ENCODE measurements around the gene KCND1.

KCND1 gene

DNA sequence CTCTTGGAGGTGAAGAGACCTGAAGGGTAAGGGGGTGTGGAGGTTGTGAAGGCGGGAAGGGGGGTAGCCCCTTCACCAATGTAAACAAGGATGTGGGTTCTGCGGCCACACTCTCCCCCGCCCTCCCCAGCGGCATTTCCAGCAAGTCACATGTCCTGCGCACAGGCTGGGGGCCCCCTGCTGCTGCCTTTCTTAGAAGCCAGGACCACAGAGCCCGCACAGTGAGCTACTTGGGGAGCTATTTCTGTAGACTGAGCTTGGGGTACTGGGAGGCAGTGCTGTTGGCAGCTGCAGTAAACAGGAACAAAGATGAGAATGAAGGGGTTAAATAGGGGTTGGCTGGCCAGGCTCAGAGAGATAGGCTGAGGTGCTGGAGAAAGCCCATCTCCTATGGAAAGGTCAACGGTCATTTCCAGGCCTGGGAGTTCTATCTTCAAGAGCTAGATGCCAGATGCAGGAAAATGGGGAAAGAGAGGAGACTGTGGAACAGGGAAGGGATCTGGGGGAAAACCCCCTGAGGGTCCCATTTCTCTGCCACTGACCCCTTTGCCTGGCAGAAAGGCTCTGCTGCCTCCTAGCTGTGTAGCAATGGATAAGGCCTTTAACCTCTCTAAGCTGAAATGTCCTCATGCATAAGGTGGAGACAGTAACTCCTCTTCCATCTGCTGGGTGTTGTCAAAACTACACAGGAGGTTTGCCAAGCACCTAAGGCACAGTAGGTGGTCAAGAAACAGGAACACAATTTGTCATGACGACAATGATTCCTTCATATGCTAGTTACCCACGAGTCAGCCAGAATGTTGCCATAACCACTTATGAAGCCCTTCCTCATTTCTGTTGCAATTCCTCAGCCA lies 34.4 kb downstream of the KCND1 start:
- peak; percentile 81 for DNase-seq

- peak; percentile 43 for DNase-seq
Observed at GRCh38 chrX:48936429-48937053, 35.1 kb downstream of the KCND1 start.

DNA sequence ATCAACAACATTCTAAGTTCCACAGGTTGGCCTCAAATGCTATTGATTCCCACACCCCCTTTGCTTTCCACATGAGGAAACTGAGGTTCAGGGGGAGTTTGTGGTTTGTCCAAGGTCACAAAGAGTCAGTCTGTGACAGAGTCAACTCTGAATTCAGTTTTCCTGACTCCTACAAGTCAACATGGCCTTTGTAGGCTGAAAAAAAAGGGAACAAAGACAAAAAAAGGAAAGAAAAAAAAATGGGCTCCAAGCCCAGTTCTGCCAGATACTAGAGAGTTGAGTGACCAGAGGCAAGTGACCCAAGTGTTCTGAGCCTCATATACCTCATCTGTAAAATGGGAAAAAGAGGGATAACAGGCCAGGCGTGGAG lies 36.4 kb downstream of the KCND1 start:
- DNase-seq: peak; percentile 41

- peak; percentile 50 for DNase-seq
Observed at GRCh38 chrX:48934581-48935300, 36.9 kb downstream of the KCND1 start.

DNA sequence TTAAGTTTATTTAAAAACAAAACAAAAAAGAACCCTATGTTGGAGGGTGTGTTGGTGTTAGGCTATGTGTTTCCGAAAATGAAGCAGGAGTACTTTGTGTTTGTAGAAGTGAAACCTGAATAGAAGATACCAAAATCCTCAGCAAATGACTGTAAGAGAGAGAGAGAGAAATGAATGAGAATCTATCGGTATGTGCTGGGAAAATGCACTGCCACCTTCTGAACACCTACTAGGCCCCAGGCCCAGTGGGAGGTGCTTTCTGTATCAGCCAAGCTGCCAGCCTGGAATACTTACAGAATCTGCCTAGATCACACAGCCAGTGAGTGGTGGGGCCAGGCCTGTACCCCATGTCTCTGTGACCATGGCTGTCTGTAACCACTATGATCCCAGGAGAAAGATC lies 37.9 kb downstream of the KCND1 start:
- no peak for DNase-seq

DNA sequence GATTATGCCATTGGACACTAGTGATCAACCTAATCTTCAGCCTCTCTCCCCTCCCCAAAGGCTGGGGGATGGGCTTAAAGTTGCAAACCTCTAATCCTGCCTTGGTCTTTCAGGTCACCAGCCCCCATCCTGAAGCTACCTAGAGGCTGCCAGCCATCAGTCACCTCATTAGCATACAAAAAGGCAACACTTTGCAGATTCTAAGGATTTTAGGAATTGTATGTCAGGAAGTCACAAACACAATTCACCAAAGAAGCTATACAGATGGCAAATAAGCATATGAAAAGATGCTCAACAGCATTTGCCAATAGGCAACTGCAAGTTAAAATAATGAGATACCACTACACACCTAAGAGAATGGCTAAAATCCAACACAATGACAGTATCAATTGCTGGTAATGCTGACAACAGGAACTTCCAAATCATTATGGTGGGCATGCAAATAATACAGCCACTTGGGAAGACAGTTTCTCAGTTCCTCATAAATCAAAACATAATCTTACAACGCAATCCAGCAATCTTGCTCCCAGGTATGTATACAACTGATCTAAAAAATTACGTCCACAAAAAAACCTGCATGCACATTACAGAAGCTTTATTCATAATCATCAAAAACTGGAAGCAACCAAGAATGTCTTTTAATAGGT lies 43.8 kb downstream of the KCND1 start:
- no peak for DNase-seq

- no peak for DNase-seq
Observed at GRCh38 chrX:48927123-48927522, 44.5 kb downstream of the KCND1 start.

DNA sequence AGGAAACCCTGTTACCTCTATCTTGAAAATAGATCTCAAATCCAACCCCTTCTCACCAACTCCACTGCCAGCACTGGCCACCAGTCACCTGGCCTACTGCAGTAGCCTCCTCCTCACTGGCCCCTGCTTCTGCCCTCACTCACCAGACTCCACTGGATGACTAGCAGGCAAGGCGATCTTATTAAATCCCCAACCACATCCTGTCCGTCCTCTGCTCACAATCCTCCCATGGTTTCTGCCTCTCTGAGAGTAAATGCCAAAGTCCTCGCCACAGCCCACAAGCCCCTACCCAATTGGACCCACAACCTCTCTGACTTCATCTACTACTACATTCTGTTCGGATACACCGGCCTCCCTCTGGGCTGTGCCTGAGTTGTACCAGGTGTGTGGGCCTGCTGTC lies 47.4 kb downstream of the KCND1 start:
- no peak for DNase-seq

GRCh38 chrX:48923771-48924170 lies 47.9 kb downstream of the KCND1 start:
- DNase-seq: no peak

DNA sequence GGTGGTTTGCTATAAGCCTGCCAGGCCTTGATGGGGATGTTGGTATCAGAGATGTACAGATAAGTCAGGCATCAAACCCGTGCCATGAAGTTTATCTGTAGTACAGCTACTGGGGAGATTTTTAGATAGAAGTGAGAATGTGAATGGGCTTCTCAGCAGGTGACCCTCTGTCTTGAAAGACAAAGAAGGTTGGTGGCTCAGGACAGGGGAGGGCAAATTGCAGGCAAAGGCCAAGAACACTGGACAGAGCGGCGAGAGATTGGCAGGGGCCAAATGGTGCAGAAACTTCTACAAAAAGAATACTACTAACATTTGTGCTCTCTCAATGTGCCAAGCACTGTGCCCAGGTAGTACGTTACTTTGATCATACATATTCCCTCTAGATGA lies 50.9 kb downstream of the KCND1 start:
- no peak for DNase-seq

DNA sequence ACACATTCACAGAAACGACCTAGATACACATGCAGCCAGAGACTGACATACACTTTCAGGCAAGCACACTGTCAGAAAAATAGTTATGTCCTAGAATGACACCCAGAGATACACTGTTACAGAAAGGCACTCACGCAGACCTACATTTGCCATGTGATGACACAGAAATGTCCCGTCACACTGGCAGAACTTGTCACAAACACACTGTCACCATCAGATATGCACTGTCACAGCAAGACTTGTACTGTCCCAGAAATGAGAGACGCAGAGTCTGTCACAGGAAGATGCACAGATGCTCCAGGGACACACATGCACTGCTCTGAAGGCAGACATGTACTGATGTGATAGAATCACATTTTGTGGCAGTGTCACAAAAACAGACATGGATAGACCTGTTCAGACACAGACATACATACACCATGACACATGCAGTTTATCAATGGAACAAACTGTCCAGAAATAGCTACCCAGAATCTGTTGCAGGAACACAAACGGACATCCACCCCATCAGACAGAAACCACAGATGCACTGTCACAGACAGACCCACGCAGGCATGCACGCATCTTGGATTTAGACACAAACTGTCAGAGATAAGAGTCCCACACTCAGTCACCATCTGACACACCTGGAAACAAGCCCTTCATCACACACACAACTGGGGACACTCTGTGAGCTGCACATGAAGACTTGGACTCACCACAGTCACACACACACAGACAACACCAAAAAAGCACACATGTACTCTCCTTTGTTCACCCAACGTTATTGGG lies 51.5 kb downstream of the KCND1 start:
- DNase-seq: no peak

- DNase-seq: peak; percentile 28
Observed at GRCh38 chrX:48919360-48919841, 52.2 kb downstream of the KCND1 start.

DNA sequence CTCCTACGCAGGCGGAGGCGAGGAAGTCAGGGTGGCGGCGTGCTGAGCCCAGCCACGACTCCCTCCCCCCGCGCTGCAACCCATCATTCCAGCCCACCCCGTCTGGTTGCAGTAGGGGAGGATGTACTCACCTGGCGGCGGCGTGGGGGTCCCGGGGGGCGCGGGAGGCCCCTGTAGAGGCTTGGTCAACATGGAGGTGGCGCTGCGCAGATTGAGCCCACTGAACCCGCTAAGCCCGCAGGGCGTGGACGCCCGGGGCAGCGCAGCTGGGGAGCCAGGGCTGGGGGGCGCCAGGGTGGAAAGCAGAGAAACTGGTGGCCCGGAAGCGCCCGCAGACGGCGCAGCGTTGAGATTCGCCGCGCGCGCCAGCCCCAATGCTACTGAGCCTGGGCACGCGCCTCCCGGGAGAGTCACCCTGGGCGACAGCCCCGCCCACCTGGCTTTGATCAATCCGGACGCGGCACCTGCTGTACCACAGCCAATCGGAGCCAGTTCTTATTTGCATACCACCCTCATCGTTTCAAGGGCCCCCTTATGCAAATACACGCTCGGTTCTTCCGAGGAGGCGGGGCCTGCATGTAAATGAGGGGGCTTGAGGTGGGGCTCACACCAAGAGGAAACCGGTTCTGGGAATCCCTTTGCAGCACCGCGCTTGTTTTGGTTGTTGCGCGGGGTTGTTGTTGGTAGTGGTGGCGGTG lies 52.9 kb downstream of the KCND1 start, which contains the start of gene PIM2:
TSS of gene PIM2 (minus strand) at position 382 of the 698 bp plus-strand sequence. CDS start at position 192, 190 bp downstream.
- DNase-seq: peak; percentile 92

DNA sequence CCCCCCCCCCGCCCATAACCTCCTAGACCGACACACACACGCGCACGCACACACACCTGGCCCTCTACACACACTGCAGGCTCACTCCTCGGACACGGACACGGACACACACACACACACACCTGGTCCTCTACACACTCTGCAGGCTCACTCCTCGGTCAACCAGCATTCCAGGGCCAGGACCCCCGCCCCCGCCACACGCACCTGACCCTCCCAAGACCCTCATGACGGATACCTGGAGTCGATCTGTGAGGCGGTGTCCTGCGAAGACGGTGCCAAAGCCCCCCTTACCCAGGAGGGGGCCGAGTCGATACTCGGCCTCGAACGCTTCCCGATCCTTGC lies 53.4 kb downstream of the KCND1 start:
- DNase-seq: no peak

DNA sequence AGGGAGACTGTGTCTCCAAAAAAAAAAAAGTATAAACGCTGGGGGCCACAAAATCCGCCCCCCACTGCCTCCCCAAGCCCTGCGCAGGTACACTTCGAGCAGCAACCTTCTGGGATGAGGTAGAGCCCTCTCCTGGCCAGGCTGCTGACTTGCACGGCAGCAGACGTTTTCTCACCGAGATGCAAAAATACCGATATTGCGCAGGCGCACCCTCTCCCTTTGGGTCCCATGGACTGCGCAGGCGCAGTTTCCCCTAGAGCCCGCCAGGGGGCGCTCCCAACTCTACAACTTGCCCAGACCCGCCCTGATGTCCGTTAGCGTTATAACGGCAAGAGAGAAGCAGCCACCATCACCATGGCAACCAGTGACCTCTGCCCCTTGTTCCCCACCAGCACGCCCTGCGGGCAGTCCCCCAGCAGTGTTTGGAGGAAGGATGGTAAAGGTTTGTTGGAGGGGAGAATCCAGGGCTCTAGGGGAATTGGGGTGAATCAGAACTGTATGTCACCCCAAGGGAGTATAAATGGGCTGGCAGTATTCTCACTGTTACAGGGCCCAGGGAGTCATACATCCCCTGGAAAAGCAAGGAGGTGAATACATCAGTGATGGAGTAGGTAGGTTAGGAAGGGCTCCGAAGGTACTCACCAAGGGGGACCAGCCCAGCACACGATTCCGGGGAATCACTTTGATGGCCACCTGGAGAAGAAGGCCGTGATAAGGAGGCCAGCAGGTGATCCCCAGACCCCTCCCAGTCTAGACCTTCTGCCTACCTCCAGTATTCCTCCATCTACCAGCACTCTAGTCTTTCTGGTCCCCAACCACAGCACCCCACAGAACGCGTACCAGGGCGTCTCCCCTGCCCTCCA lies 54.3 kb downstream of the KCND1 start:
- DNase-seq: peak; percentile 92

DNA sequence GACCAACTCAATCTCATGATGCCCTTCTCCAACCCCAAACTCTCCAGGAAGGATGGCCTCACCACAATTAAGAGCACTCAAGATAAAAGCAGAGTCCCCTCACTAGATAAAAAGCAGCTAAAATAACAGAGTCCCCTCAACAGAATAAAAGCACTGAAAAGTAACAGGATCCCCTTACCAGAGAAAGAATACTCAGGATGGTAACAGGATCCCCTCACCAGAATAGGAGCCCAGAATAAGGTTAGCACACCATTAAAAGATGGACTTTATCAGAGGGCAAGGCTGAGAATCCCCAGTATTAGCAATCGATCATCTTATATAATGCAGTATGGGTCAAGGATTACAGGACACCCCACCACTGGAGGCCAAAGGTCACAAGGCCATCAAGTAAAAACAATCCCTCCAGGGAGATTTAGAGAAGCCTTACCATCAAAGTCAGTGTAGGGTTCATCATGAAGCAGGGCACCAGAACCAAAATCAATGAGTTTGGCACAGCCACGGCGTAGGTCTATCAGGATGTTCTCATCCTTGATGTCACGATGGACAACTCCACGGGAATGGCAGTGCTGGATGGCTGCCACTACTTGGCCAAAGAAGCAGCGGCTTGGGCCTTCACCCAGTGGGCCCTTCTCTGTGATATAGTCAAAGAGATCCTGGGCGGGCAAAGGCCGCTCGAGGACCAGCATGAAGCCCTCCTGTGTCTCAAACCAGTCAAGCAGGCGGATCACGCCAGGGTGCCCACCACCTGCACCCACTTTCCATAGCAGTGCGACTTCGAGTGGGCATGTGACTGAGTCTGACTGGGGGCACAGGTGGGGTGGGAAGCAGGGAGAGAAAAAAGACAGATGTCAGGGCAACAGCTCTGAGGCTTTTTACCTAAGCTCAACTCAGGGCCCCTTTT lies 56.8 kb downstream of the KCND1 start:
- DNase-seq: no peak

GRCh38 chrX:48913605-48914366 lies 57.9 kb downstream of the KCND1 start:
- no peak for DNase-seq

DNA sequence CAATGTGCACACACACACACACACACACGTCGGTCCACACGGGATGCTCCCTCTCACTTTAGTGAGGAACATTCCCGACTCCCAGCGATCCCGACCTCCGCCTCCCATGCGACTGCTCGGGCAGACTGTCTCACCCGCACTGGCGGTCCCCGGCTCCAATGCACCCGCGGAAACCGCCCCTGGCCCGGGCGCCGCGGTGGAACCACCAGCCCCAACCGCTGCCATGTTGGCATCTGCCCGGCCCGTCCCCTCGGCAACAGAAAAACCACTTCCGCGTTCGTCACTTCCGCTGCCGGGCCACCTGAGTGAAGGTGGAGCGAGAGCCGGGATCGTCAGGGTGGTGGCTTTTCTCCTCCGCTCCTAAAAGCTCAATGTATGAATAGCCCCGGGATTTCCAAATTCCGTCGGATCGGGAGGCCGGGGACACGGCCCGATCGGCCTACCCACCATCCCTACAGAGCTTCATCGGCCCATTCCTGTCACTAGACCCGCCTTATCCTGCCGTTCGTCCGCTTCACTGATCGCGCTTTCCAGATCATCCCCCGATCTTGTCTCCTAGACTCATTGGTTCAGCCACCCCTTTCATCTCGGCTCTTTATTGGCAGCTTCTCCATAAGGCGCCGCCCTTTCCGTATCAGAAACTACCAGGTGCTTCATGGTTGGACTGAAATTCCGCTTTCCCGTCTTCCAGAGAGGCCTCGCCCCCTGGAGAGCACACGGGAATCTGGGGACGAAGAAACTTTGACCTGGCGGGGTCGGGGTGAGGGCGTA lies 60.0 kb downstream of the KCND1 start, which contains the start of gene SLC35A2:
TSS of gene SLC35A2 (minus strand) at position 235 of the 771 bp plus-strand sequence. CDS start at position 225, 10 bp downstream.
- peak; percentile 69 for DNase-seq
